SIG-M5 (cell line): ENCODE data around the gene DNAAF3.
A peak's percentile ranks its signal among the peaks of the same experiment; 100 is the strongest.

Experiments
- DNase-seq: peaks from one replicate; lab custom pipeline; 2025; lab: John Stamatoyannopoulos, UW

The DNAAF3 gene

DNA sequence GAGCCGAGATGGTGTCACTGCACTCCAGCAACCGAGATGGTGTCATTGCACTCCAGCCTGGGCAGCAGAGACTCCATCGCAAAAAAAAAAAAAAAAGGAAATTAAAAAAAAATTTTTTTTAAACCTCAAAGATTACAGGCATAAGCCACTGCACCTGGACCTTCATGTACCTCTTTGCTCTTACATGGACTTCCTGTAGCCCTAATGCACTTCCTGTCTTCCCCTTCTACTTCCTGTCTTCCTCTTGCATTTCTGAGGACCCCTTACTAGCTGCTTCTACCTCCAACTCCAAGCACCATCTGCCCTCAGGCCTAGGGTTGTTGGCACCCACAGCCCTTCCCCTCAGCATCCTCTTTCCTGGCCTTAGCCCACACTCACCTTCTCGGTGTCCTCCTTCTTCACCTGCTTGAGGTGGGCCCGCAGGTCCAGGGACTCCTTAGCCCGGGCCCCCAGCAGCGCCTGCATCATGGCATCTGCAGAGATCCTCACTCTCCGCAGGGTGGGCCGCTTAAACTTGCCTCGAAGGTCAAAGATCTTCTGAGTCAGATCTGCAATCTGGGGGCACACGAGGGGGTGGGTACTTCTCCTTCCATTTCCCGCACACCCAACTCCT, 12.7 kb downstream of the DNAAF3 start:
- DNase-seq: no peak

DNA sequence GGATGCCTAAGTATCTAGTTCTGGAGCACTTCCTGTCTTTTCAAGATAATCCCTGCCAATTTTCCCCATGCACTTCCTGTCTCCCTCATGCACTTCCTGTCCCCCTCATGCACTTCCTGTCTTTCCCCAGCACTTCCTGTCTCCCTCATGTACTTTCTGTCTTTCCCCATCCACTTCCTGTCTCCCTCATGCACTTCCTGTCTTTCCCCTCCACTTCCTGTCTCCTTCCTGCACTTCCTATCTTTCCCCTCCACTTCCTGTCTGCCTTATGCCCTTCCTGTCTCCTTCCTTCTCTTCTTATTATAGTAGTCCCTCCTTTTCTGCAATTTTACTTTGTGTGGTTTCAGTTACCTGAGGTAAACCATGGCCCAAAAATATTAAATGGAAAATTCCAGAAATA, 14.4 kb downstream of the DNAAF3 start:
- no peak for DNase-seq

DNA sequence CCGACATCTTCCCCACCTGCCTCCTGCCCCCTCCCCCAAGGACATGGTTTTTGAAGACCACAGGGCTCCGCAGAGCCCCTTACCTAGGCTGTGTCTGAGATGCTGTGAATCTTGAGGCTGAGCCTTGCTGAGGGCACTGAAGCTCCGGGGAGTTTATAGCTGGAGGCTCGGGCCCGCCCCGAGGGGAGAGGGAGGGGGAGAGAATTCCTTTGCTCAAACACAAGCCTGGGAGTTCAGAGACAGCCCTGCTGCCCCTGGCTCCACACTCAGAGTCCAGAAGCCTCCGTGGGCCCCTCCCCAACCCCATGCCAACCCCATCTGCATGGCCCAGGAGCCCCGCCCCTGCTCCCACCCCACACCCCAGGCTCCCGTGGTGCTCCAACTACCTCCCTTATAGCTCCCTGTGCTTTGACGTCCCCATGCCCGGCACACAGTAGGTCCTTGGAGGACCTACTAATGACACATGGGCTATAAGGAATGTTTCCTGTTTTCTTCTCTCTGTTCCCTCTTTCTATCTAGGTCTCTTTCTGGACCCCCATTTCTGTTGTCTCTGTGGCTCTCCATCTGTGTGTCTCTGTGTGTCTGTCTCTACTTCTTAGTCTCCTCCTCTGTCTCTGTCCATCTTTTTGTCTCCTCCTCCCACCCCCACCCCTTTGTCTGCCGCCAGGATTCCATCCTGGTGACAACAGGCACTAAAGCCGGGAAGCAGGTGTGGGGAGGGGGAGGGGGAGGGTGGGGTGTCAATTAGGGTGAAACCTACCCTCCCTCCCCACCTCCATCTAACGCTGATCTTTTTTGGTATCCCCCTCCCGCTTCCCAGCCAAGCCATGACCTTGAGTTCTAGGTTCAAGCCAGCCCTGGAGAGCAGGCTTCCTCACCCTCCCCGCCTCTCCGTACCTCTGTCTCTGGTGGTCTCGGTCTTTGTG, 17.1 kb downstream of the DNAAF3 start, which contains the start of gene TNNT1:
Gene TNNT1 (minus strand): TSS at position 129 of the 926 bp plus-strand sequence. CDS start 2,049 bp downstream, outside the sequence.
- DNase-seq: no peak

DNA sequence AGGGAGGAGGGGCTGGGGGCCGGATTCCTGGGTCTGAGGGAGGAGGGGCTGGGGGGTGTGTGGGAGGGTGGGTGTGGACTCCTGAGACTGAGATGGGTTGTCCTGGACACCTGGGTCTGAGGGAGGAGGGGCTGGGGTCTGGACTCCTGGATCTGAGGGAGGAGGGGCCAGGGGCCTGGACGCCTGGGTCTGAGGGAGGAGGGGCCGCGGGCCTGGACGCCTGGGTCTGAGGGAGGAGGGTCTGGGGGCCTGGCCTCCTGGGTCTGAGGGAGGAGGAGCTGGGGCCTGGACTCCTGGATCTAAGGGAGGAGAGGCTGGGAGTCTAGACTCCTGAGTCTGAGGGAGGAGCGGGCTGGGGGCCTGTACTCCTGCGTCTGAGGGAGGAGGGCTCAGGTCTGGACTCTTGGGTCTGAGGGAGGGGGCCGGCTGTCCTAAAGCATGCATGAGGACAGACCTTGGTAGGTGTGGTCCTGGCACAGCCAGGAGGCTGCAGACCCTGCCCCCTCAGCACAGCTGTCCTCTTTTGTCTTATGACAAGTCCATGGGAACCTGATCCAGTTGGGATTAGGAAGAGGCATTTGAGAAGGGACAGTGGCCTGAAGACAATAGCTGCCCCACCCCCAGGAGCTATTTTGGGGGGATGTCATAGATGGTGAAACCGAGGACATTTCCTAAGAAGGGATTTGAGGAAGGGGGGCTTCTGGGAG, 18.7 kb downstream of the DNAAF3 start:
- DNase-seq: no peak

DNA sequence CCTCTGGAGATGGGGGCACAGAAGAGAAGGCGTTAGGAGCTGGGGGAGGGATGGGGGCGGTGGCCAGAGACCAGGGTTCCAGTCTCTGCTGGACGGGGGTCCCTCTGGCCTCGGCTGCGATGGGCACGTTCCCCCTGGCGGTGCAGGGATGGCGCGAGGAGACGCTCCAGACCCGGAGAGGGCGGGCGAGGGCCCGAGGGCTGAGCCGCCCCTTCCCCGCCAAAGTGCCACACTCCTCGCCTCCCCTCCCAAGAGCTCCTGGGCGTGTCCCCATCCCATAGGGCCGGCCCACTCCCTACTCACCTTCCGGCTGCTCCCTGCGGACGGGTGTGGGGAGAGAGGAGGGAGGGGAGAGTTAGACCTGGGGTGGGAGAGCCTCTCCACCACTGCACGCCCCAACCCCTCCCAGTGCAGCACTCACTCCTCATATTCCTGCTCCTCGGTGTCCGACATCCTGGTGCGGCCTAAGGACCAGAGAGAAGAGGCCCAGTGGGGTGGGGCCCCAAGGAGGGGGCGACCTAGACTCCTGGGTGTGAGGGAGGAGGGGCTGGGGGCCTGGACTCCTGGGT, 19.6 kb downstream of the DNAAF3 start:
- DNase-seq: no peak

DNA sequence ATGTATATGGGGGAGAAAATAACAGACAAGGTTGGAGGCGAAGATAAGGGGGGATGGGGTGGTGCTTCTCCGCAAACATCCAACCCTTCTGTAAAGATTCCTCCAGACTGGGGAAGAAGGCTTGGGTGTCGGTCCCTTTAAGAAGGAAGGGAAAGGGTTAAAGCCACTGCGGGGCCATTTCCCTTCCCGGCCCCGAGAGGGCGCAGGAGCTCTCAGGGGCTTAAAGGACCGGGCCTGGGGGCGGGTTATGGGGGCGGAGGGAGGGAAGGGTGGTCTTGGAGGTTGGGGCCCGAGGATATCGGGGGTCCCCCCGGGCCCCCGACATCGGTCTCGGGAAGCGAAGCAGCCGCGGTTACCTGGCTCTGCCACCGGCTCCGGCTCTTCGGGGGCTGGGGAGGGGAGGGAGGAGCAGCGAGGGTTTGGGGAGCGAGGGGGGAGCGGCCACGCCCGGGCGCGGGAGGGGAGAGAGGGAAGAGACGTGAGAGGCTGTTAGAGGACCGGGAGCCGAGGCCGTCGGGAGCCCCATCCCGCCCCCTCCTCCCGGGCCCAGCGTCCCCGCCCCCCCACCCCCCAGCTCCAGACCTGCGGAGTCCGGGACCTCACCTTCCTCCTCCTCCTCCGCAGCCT, 20.2 kb downstream of the DNAAF3 start:
- DNase-seq: no peak

DNA sequence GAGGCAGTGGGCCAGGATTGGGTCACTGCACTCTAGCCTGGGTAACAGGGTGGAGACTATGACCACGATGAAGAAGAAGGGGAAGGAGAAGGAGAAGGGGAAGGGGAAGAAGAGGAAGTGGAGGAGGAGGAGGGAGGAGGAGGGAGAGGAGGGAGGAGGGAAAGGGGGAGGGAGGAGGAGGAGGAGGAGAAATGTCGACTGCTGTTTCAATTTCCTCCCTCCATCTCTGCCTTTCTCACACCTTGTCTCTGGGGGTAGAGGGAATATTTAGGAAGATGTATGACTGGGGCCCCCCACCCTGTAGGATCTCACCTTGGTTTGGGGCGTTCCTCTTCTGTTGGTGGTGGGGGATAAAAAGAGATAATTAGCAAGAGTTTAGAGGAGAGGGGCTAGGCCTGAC, 21.2 kb downstream of the DNAAF3 start:
- no peak for DNase-seq

DNA sequence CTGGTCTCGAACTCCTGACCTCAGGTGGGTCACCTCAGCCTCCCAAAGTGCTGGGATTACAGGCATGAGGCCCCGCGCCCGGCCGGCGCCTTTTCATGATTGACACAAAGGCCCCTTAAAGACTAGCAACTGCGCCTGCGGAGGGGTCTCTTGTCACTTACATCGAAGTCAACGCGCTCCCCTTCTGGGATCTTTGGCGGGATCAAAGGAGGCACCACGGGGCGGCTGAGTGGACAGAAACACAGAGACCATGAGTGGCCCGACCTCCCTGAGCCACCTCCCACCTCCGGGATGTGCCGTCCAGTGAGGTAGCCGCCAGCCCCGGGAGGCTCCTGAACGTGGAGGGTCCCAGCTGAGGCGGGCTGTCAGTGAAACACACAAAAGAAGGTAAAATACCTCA, 24.7 kb downstream of the DNAAF3 start:
- no peak for DNase-seq

DNA sequence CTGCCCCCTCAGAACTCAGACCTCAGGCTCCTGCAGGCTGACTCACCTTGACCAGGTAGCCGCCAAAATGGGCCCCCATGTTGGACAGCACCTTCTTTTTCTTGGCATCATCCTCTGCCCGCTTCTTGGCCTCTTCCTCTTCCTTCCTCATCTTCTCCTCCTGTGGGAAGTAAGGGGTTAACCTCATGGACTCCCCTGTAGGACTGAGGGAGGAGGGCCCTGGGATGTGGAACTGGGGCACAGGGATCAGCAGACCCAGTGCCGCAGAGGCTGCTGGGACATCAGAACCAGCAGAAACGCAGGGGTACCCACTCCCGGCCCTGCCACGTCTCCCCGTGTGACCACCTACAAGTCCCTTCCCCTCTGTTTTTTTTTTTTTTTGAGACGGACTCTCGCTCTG, 28.5 kb downstream of the DNAAF3 start:
- DNase-seq: no peak

DNA sequence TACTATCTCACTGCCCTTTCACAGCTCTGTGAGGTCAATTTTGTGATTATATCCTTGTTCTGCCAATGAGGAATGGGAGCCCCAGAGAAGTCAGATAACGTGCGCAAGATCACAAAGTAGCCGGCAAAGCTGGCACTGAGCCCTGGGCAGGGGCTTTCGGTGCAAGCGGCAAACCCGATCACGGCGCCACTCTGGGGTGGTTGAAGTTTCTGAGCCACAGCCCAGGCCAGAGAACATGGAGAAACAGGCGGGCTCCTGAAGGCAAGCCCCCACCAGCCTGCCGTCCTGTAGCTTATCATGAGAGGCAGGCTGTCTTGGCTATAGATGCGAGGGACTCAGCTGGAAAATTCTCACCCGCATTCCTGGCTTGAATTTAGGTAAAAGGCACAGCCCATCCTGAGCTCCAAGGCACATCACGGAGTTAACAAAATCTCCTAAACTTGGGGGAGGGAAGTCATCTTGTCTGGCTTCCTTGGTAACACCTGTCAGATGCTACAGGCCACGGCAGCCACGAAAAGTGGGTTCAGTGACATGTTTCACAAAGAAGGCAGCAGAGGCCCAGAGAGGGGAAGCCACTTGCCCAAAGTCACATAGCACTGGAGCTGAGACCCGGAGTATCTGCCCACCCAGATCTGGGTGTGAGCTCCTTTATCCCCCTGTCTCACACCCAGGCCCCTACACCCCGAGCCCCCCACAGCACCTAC, 29.9 kb downstream of the DNAAF3 start:
- no peak for DNase-seq

DNA sequence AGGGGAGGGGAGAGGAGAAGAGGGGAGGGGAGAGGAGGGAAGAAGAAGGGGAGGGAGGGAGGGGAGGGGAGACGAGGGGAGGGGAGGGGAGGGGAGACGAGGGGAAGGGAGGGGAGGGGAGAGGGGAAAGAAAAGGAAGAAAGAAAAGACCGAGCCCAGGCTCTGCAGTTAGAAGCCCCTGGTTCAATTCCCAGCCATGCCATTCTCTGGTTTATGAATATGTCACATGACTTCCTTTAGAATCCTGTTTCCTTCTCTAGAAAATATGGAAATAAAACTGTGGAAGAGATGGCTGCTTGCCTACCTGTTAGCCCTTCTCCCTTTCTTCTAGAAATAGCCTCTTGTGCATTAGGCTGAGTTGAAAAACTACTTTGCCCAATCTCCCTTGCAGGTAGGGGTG, 31.7 kb downstream of the DNAAF3 start:
- no peak for DNase-seq

DNA sequence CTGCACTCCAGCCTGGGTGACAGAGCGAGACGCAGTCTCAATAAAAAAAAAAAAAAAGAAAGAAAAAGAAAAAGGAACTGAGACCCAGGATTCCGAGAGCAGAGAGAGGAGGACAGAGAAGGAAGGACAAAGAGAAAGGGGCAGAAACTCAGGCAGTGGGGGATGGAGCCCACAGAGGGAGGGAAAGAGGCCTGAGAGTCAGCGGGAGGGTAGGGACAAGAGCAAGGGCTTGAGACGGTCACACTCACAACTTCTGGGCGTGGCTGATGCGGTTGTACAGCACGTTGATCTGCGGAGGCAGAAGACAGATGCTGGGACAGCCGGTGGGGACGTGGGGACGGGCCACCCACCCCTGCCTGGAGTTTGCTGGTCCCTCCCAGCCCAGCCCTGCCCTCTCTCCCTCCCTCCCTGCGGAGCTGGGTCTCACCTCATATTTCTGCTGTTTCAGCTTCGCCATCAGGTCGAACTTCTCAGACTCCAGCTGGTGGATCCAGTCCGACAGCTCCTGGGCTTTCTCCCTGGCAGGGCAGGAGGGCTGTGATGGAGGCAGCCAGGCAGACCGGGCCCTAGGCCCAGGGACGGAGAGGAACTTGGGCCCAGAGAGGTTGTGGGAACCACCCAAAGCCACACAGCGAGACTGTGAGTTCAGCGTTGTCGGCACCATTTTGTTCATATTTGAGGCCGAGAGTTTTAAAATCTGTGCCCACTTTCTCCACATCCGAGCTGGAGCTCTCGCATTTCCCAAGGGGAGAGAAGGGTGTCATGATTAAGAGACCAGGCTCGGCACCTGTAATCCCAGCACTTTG, 32.6 kb downstream of the DNAAF3 start:
- DNase-seq: no peak

DNA sequence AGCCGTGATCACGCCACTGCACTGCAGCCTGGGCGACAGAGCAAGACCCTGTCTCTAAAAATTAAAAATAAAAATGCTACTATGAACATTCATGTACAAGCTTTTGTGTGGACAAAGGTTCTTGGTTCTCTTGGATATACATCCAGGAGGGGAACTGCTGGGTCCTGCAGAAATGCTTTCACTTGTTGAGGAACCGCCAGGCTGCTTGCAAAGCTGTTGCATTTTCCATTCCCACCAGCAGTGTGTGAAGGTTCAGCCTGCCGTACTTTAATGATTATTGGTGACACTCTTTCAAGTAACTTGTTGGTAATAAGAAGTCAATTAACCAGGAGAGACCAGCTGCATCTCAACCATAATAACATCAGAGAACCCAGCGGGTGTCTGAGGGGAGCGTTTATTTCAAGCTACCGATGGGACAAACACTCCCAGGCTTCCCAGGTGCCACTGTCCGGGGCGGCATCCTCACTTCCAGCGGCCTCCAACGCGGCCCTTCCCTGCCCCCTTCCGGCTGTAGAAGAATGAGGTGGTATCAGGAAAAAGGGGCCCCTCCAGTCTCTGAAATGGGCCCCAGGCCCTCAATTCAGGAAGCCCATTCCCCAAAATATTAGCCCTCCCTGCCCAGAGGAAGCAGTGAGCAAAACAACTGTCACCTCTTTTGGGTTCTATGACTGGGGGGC, 33.8 kb downstream of the DNAAF3 start:
- no peak for DNase-seq

DNA sequence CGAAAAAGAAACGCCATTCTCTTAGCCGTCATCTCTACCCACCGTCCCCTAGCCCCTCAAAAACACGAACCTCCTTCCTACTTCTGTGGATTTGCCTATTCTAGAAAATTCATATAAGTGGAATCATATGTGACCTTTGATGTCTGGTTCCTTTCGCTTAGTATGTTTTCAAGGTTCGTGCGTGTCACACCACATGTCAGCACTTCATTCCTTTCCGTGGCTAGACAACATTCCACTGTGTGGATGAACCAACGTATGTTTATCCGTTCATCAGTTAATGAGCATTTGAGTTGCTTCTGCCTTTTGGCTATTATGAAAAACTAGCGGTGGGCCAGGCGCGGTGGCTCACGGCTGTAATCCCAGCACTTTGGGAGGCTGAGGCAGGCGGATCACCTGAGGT, 35.0 kb downstream of the DNAAF3 start:
- no peak for DNase-seq

DNA sequence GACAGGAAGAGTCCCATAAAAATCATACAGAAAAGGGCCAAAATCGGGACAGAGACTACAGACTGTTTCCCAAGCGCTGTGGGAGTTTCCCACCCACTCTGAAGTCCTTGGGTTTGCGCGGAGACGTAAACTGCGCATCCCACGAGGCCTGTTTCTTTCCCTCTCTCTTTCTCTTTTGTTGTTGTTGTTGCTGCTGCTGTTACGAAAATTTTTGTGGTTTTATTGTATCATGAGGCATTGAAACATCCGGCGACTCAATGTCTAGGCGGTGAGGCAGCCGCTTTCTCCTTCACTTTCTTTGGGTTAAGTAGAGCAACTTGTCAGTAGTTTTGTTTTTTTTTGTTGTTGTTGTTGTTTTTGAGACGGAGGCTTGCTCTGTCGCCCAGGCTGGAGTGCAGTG, 47.4 kb downstream of the DNAAF3 start:
- no peak for DNase-seq

DNA sequence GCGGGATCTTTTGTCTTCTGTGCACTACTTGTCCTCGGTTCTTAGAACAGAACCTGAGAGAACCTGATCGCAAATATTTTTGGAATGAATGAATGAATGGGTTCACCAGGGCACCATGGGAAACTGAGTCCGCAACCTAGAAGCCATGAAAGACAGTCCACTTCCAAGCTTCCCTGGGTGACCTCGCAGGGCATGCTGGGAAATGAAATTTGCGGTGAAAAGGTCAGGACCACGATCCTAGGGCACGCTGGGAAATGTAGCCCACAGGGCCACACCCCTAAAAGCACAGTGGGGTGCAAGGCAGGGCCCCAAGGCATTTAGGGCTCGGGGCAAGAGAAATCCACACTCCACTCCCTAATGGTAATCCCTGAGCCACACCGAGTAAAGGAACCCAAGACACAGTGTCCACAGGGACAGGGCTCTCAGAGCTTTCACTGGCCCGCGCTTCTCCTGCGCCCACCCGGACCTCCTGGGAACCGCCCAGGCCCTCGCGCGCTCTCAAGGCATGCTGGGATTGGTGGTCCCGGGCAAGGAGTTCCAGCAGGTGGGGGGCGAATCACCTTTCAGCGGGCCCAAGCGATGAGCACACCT, 47.9 kb downstream of the DNAAF3 start:
- no peak for DNase-seq

DNA sequence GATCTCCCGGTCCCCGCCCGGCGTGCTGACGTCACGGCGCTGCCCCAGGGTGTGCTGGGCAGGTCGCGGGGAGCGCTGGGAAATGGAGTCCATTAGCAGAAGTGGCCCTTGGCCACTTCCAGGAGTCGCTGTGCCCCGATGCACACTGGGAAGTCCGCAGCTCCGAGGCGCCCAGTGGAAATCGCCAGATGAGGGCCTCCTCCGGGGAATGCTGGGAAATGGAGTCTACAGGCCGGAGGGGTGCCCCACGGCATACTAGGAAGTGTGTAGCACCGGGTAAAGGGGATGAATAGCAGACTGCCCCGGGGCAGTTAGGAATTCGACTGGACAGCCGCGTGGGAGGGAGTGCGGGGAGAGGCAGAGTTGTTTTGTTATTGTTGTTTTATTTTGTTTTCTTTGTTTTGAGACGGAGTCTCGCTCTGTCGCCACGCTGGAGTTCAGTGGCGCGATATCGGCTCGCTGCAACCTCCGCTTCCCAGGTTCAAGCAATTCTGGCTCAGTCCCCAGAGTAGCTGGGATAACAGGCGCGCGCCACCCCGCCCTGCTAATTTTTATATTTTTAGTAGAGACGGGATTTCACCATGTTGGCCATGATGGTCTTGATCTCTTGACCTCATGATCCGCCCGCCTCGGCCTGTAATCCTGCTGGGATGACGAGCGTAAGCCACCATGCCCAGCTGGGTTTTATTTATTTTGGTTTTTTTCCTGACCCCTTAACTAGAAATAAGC, 48.6 kb downstream of the DNAAF3 start:
- peak; percentile 91 for DNase-seq

DNA sequence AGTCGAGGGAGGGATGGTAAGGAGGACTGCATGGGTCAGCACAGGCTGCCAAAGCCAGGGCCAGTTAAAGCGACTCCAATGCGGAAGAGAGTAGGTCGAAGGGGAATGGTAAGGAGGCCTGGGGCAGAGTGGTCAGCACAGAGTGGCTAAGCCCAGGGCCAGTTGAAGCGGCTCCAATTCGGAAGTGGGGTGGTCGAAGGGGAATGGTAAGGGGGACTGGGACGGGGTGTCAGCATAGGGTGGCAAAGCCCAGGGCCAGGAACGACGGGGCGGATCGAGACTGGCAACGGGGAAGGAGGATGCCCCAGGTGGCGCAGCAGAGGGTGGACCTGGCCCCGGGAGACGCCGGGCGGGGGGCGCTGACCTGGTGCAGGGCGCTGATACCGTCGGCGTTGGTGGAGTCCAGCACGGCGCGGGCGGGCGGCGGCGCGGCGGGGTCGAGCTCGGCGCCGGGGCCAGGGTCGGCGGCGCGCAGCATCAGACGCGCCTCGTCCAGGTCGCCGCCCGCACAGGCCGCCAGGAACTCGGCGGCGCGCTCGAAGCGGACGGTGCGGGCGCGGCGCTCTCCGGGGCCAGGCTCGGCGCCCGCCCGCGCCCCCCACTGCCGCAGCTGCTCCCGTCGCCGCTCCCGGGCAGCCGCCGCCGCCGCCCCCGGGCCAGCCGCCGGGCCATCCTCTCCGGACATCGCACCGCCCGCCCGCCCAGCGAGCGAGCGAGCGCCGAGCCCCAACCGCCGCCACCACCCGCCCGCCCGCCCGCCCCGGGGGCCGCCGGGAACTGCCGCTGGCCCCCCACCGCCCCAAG, 49.4 kb downstream of the DNAAF3 start, which contains the start of gene PPP1R12C:
Gene PPP1R12C (minus strand): TSS at position 779 of the 804 bp plus-strand sequence. CDS start 94 bp downstream, at position 685.
- no peak for DNase-seq
